ENCODE measurements around the gene GDF10.

DNA sequence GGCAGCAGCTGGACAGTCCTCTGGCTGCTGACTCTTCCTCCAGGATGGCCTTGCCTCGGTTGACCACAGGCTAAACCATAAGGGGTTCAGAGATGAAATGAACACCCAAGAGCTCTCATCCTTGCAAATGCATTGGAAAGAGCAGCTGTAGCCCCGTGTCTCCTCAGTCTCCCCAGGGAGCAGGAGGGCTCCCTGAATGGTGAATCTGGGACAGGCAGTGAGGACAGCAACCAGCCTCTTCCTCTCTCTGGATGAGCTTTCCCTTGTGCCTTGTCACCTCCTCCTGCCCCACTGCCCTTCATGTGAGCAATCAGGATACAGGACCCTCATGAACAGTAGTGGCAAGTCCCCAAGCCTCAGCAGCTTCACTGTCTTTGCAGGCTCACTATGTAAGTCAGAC, 23.9 kb upstream of the GDF10 start:
- TF ChIP-seq EP300 (IDR thresholded peaks at IDR 0.05) = no peak
- TF ChIP-seq, protein P1, sequence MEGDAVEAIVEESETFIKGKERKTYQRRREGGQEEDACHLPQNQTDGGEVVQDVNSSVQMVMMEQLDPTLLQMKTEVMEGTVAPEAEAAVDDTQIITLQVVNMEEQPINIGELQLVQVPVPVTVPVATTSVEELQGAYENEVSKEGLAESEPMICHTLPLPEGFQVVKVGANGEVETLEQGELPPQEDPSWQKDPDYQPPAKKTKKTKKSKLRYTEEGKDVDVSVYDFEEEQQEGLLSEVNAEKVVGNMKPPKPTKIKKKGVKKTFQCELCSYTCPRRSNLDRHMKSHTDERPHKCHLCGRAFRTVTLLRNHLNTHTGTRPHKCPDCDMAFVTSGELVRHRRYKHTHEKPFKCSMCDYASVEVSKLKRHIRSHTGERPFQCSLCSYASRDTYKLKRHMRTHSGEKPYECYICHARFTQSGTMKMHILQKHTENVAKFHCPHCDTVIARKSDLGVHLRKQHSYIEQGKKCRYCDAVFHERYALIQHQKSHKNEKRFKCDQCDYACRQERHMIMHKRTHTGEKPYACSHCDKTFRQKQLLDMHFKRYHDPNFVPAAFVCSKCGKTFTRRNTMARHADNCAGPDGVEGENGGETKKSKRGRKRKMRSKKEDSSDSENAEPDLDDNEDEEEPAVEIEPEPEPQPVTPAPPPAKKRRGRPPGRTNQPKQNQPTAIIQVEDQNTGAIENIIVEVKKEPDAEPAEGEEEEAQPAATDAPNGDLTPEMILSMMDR (IDR thresholded peaks at IDR 0.05) = no peak
